ENCODE data around the gene MAN1B1. TPM values are rescaled to one million over a fixed set of nuclear protein-coding genes. Genes with fewer than 3 reads are reported as not detected.

The MAN1B1 gene
- total RNA-seq, 1 experiment from 2014 or later = 83.1 TPM

- Histone ChIP-seq H3K27me3 (no peaks in the 10 kb centered on the region), H3K36me3 (peaks cover 4% of the 10 kb centered on the region; the same call in 1 of the 2 replicates), H3K4me3 (no peak overlapping the region), H3K9me3 (no peaks in the 10 kb centered on the region)
- DNase-seq = no peak
Measured at GRCh38 chr9:137063311-137064026, 23.3 kb upstream of the MAN1B1 start.

GRCh38 chr9:137064027-137064879, 22.5 kb upstream of the MAN1B1 start:
- H3K4me3 ChIP-seq = no peak overlapping the region
- H3K36me3 ChIP-seq = peaks cover 4% of the 10 kb centered on the region; the same call in 1 of the 2 replicates
- no peaks in the 10 kb centered on the region for H3K27me3 ChIP-seq
- DNase-seq = peak; percentile 68
- no peaks in the 10 kb centered on the region for H3K9me3 ChIP-seq

GRCh38 chr9:137064880-137065164, 22.0 kb upstream of the MAN1B1 start:
- no peaks in the 10 kb centered on the region for H3K9me3 ChIP-seq
- H3K36me3 ChIP-seq = peaks cover 4% of the 10 kb centered on the region; the same call in 1 of the 2 replicates
- H3K27me3 ChIP-seq = no peaks in the 10 kb centered on the region
- no peak overlapping the region for H3K4me3 ChIP-seq
- no peak for DNase-seq

- Histone ChIP-seq H3K9me3 (no peaks in the 10 kb centered on the region), H3K27me3 (no peaks in the 10 kb centered on the region), H3K36me3 (peaks cover 4% of the 10 kb centered on the region; the same call in 1 of the 2 replicates), H3K4me3 (no peak overlapping the region)
- DNase-seq = no peak
Measured at GRCh38 chr9:137065336-137065967, 21.3 kb upstream of the MAN1B1 start.

- H3K36me3 ChIP-seq = peaks cover 4% of the 10 kb centered on the region; the same call in 1 of the 2 replicates
- no peaks in the 10 kb centered on the region for H3K27me3 ChIP-seq
- no peak overlapping the region for H3K4me3 ChIP-seq
- no peak for DNase-seq
- H3K9me3 ChIP-seq = no peaks in the 10 kb centered on the region
Measured at GRCh38 chr9:137066096-137066861, 20.5 kb upstream of the MAN1B1 start.

GRCh38 chr9:137067860-137068538, 18.8 kb upstream of the MAN1B1 start:
- Histone ChIP-seq H3K9me3 (no peaks in the 10 kb centered on the region), H3K4me3 (no peak overlapping the region), H3K36me3 (peaks cover 4% of the 10 kb centered on the region; the same call in 1 of the 2 replicates), H3K27me3 (no peaks in the 10 kb centered on the region)
- DNase-seq = peak; percentile 69

GRCh38 chr9:137068539-137069507, 18.0 kb upstream of the MAN1B1 start:
- Histone ChIP-seq H3K27me3 (no peaks in the 10 kb centered on the region), H3K9me3 (no peaks in the 10 kb centered on the region), H3K36me3 (peaks cover 2% of the 10 kb centered on the region; the same call in 1 of the 2 replicates), H3K4me3 (peak overlapping the region; percentile 45)
- DNase-seq = no peak

GRCh38 chr9:137069508-137070091, 17.2 kb upstream of the MAN1B1 start:
- no peaks in the 10 kb centered on the region for H3K27me3 ChIP-seq
- peak overlapping the region; percentile 45 for H3K4me3 ChIP-seq
- DNase-seq = no peak
- no peaks in the 10 kb centered on the region for H3K9me3 ChIP-seq
- no peaks in the 10 kb centered on the region; the same call in 1 of the 2 replicates for H3K36me3 ChIP-seq

- Histone ChIP-seq H3K27me3 (no peaks in the 10 kb centered on the region), H3K36me3 (no peaks in the 10 kb centered on the region), H3K4me3 (peak within 1 kb of the TSS; percentile 48), H3K9me3 (no peaks in the 10 kb centered on the region)
- peak; percentile 92 for DNase-seq
Measured at GRCh38 chr9:137070201-137070905, 16.4 kb upstream of the MAN1B1 start, which contains the start of gene SAPCD2. TSS of gene SAPCD2 (minus strand) at chr9:137070557. CDS start at chr9:137070460, 97 bp downstream.

- no peak for DNase-seq
- Histone ChIP-seq H3K36me3 (no peaks in the 10 kb centered on the region), H3K27me3 (no peaks in the 10 kb centered on the region), H3K4me3 (peak overlapping the region; percentile 48), H3K9me3 (no peaks in the 10 kb centered on the region)
Measured at GRCh38 chr9:137070906-137071275, 15.9 kb upstream of the MAN1B1 start.

GRCh38 chr9:137071282-137071681, 15.5 kb upstream of the MAN1B1 start:
- no peak for DNase-seq
- Histone ChIP-seq H3K4me3 (peak overlapping the region; percentile 48), H3K27me3 (no peaks in the 10 kb centered on the region), H3K36me3 (no peaks in the 10 kb centered on the region), H3K9me3 (no peaks in the 10 kb centered on the region)

- Histone ChIP-seq H3K9me3 (no peaks in the 10 kb centered on the region), H3K36me3 (peaks cover 5% of the 10 kb centered on the region), H3K27me3 (no peaks in the 10 kb centered on the region), H3K4me3 (no peak overlapping the region)
- DNase-seq = no peak
Measured at GRCh38 chr9:137073992-137074399, 12.8 kb upstream of the MAN1B1 start.

- no peak for DNase-seq
- no peaks in the 10 kb centered on the region for H3K27me3 ChIP-seq
- no peak overlapping the region for H3K4me3 ChIP-seq
- H3K36me3 ChIP-seq = peaks cover 12% of the 10 kb centered on the region
- H3K9me3 ChIP-seq = no peaks in the 10 kb centered on the region
Measured at GRCh38 chr9:137074657-137075274, 12.0 kb upstream of the MAN1B1 start.

- Histone ChIP-seq H3K9me3 (no peaks in the 10 kb centered on the region), H3K27me3 (no peaks in the 10 kb centered on the region), H3K36me3 (peaks cover 17% of the 10 kb centered on the region), H3K4me3 (no peak overlapping the region)
- DNase-seq = no peak
Measured at GRCh38 chr9:137075275-137075775, 11.5 kb upstream of the MAN1B1 start.
